Liver (tissue), 9 donors: Measurements from ENCODE around the gene CFAP54. TPM values are rescaled to one million over a fixed set of nuclear protein-coding genes. Genes with fewer than 3 reads are reported as not detected.

Source experiments
- DNase-seq: peaks from one replicate; pipeline ENCODE4 v3.0.0-alpha.2; 2017; ENCODE audit warnings: low spot score
- H3K27ac ChIP-seq, 2 donors: one replicate each; pipeline ENCODE4 v1.7.0; 2013; ENCODE audit warnings: inconsistent platforms in 2 of 2, low read length in 2 of 2, control low read depth in 1 of 2, low read depth in 1 of 2, mild to moderate bottlenecking in 1 of 2
- H3K27me3 ChIP-seq, 4 donors: one replicate each; pipeline versions ENCODE4 v1.6.1 to v1.7.0; 2013; ENCODE audit warnings: low read length in 3 of 4, inconsistent platforms in 1 of 4, mild to moderate bottlenecking in 1 of 4, moderate library complexity in 1 of 4; ENCODE audit not compliant: control insufficient read depth in 4 of 4, insufficient read depth in 4 of 4
- H3K36me3 ChIP-seq, 4 donors: one replicate each; pipeline versions ENCODE4 v1.6.1 to v1.7.0; 2013; ENCODE audit warnings: low read length in 3 of 4, mild to moderate bottlenecking in 3 of 4, low read depth in 1 of 4, moderate library complexity in 1 of 4; ENCODE audit not compliant: control insufficient read depth in 4 of 4, insufficient read depth in 3 of 4
- H3K4me1 ChIP-seq, 4 donors: one replicate each; pipeline versions ENCODE4 v1.6.1 to v1.7.0; 2013; ENCODE audit warnings: low read length in 3 of 4, mild to moderate bottlenecking in 3 of 4, moderate library complexity in 1 of 4; ENCODE audit not compliant: control insufficient read depth in 4 of 4, insufficient read depth in 4 of 4
- H3K4me3 ChIP-seq, 3 donors: one replicate each; pipeline versions ENCODE4 v1.6.1 to v1.7.0; 2013; ENCODE audit warnings: low read length in 3 of 3, control low read depth in 1 of 3, low read depth in 1 of 3, mild to moderate bottlenecking in 1 of 3
- H3K9ac ChIP-seq, 2 donors: one replicate each; pipeline ENCODE4 v1.7.0; 2013; ENCODE audit warnings: low read length in 2 of 2, mild to moderate bottlenecking in 2 of 2, moderate library complexity in 2 of 2, control low read depth in 1 of 2, low read depth in 1 of 2
- H3K9me3 ChIP-seq, 4 donors: one replicate each; pipeline versions ENCODE4 v1.6.1 to v1.7.0; 2013; ENCODE audit warnings: low read length in 3 of 4; ENCODE audit not compliant: control insufficient read depth in 4 of 4
- CTCF ChIP-seq: fragments of 150-350 bp; IDR thresholded peaks from 2 replicates; pipeline ENCODE4 v1.5.1; 2017; ENCODE audit warnings: improper control_type of control experiment, low read depth, low read length; ENCODE audit not compliant: missing input control
- EGR1 ChIP-seq, 2 donors: IDR thresholded peaks; 2 replicates each; pipeline ENCODE4 v1.6.1; 2016 to 2018; ENCODE audit warnings: antibody characterized with exemption in 2 of 2, low read depth in 2 of 2
- FOXA1 ChIP-seq: IDR thresholded peaks from 2 replicates; pipeline ENCODE4 v1.6.1; 2016; ENCODE audit warnings: antibody characterized with exemption
- FOXA2 ChIP-seq: IDR thresholded peaks from 2 replicates; pipeline ENCODE4 v1.6.1; 2016; ENCODE audit warnings: antibody characterized with exemption
- GABPA ChIP-seq, 2 donors: IDR thresholded peaks in 1 of 2; conservative IDR thresholded peaks in 1 of 2; 2 replicates each; pipeline ENCODE4 v1.6.1; 2016; ENCODE audit warnings: antibody characterized with exemption in 2 of 2, mild to moderate bottlenecking in 1 of 2, moderate library complexity in 1 of 2
- HNF4A ChIP-seq, 2 donors: conservative IDR thresholded peaks; 2 replicates each; pipeline ENCODE4 v1.6.1; 2016; ENCODE audit warnings: antibody characterized with exemption in 2 of 2, mild to moderate bottlenecking in 2 of 2
- HNF4G ChIP-seq: IDR thresholded peaks from 2 replicates; pipeline ENCODE4 v1.6.1; 2016; ENCODE audit warnings: antibody characterized with exemption
- JUND ChIP-seq, 2 donors: IDR thresholded peaks; 2 replicates each; pipeline ENCODE4 v1.6.1; 2016; ENCODE audit warnings: antibody characterized with exemption in 2 of 2
- NR2F2 ChIP-seq: IDR thresholded peaks from 2 replicates; pipeline ENCODE4 v1.6.1; 2016; ENCODE audit warnings: antibody characterized with exemption
- RAD21 ChIP-seq, 2 donors: IDR thresholded peaks; 2 replicates each; pipeline ENCODE4 v1.6.1; 2016; ENCODE audit warnings: antibody characterized with exemption in 2 of 2, mild to moderate bottlenecking in 2 of 2
- RXRA ChIP-seq, 2 donors: IDR thresholded peaks; 2 replicates each; pipeline ENCODE4 v1.6.1; 2017 to 2018; ENCODE audit warnings: antibody characterized with exemption in 2 of 2, mild to moderate bottlenecking in 1 of 2
- TAF1 ChIP-seq: conservative IDR thresholded peaks from 2 replicates; pipeline ENCODE4 v1.6.1; 2016; ENCODE audit warnings: antibody characterized with exemption, mild to moderate bottlenecking
- YY1 ChIP-seq: IDR thresholded peaks from 2 replicates; pipeline ENCODE4 v1.6.1; 2016; ENCODE audit warnings: antibody characterized with exemption, mild to moderate bottlenecking
- ZBTB33 ChIP-seq: IDR thresholded peaks from 2 replicates; pipeline ENCODE4 v1.6.1; 2016; ENCODE audit warnings: antibody characterized with exemption
- WGBS: extraction: QIAGEN DNeasy Blood & Tissue Kit; methylation state at CpG from one replicate; pipeline ENCODE4 v1.1.7; 2013; 5-methylcytosine and 5-hydroxymethylcytosine counted together
- polyA plus RNA-seq, 2 donors: library from polyadenylated mRNA; stranded (reverse) in 1 of 2; unstranded in 1 of 2; fragments of 200-250 nt in 1 of 2; fragments of >200 nt in 1 of 2; fragmentation: Nextera tagmentation in 1 of 2; extraction: Ambion mirVana in 1 of 2; gene quantifications; one replicate each; pipeline versions ENCODE4 v1.2.1 to v1.2.3, GENCODE V29; 2013 to 2015
- total RNA-seq, 2 donors: library from RNA; depleted of rRNA; stranded (reverse); fragments of >200 nt; gene quantifications; one replicate each; pipeline ENCODE4 v1.2.3, GENCODE V29; 2014
- TF ChIP-seq, protein P1 (sequence below): IDR thresholded peaks from 2 replicates; pipeline ENCODE4 v1.6.1; 2016; ENCODE audit warnings: antibody characterized with exemption
- donor health status: healthy.
- donor health status: healthy.
- donor health status: healthy.
- donor health status: healthy.
- donor health status: healthy.

CFAP54 gene
- total and polyA plus RNA-seq, 4 donors = 0.01 to 0.19 (median 0.15) TPM

- Histone ChIP-seq H3K4me1 (no peaks in the 10 kb centered on the region), H3K9me3 (no peaks in the 10 kb centered on the region), H3K27me3 (no peaks in the 10 kb centered on the region), H3K4me3 (no peak overlapping the region), H3K36me3 (no peaks in the 10 kb centered on the region), H3K9ac (no peak overlapping the region), H3K27ac (no peak overlapping the region)
- WGBS = 88% methylated on average over 6 of the region's 6 CpGs
- no peak for TF ChIP-seq FOXA2
- TF ChIP-seq RAD21 (IDR thresholded peaks at IDR 0.05) = no peak
- TF ChIP-seq, protein P1, sequence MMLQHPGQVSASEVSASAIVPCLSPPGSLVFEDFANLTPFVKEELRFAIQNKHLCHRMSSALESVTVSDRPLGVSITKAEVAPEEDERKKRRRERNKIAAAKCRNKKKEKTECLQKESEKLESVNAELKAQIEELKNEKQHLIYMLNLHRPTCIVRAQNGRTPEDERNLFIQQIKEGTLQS = no peak
- no peak for TF ChIP-seq RXRA (IDR thresholded peaks at IDR 0.05)
- TF ChIP-seq EGR1 (IDR thresholded peaks at IDR 0.05; ENCODE audit: low read depth in 2 of 2) = no peak
- TF ChIP-seq JUND (IDR thresholded peaks at IDR 0.05) = no peak
- TF ChIP-seq FOXA1 = no peak
- DNase-seq = no peak
Measured at GRCh38 chr12:96502949-96503532, 13.7 kb downstream of the CFAP54 start.

DNA sequence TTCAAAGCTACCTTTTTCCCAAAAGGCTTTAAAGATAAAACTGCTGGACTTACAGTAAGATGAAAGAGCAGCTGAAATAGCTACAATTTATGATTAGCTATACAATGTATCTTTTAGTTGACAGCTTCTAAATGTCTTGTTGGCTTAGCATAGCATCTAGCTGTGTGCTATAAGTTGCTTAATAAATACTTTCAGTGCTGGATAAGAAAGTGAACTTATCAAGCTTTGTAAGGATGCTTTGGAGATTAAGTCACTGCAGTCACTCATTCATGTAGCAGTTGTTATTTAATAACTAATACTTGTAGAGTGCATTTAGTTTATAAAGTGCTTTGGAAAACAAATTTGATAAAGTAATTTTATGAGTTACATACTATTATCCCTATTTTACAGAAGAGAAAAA, 14.6 kb downstream of the CFAP54 start:
- no peaks in the 10 kb centered on the region for H3K36me3 ChIP-seq
- no peak overlapping the region for H3K9ac ChIP-seq
- no peak for DNase-seq
- no peak for TF ChIP-seq FOXA2
- no peak overlapping the region for H3K4me3 ChIP-seq
- no peaks in the 10 kb centered on the region for H3K9me3 ChIP-seq
- H3K27ac ChIP-seq = no peak overlapping the region
- no peaks in the 10 kb centered on the region for H3K4me1 ChIP-seq
- no peaks in the 10 kb centered on the region for H3K27me3 ChIP-seq

- H3K27me3 ChIP-seq = no peaks in the 10 kb centered on the region
- H3K27ac ChIP-seq = no peak overlapping the region
- H3K4me3 ChIP-seq = no peak overlapping the region
- no peaks in the 10 kb centered on the region for H3K36me3 ChIP-seq
- DNase-seq = no peak
- H3K9me3 ChIP-seq = no peaks in the 10 kb centered on the region
- WGBS = 97% methylated on average over 1 of the region's 1 CpG
- TF ChIP-seq EGR1 (IDR thresholded peaks at IDR 0.05; ENCODE audit: low read depth in 2 of 2) (no peak), NR2F2 (no peak), ZBTB33 (no peak), TAF1 (no peak), HNF4G (no peak)
- no peaks in the 10 kb centered on the region for H3K4me1 ChIP-seq
- no peak overlapping the region for H3K9ac ChIP-seq
Measured at GRCh38 chr12:96506776-96507175, 17.4 kb downstream of the CFAP54 start.

DNA sequence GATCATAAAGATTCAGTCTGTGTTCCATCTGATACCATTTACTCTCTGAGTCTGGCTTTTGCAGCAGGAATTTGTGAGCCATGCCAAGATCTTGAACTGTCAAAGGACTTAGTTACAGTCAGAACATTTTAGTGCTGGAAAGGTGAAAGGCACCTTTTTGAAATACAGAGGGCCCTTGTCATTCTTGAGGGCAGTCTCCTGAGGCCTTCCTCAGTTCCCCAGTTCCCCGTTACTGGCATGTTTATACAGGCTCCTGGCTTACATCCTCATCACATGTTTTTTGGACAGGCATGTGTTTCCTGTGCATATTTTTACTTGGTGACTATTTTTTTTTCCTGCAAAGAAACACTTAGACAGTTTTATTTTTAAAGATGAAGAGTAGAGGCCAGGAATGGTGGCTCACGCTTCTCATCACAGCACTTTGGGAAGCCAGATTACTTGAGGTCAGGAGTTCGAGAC, 21.0 kb downstream of the CFAP54 start:
- no peak overlapping the region for H3K27ac ChIP-seq
- no peak for TF ChIP-seq NR2F2
- TF ChIP-seq TAF1 = no peak
- TF ChIP-seq EGR1 (IDR thresholded peaks at IDR 0.05; ENCODE audit: low read depth in 2 of 2) = no peak
- TF ChIP-seq FOXA2 = no peak
- TF ChIP-seq GABPA (IDR thresholded peaks at IDR 0.05 in 1 of 2, conservative IDR thresholded peaks at IDR 0.05 in 1 of 2) = no peak
- no peak for TF ChIP-seq FOXA1
- no peak for TF ChIP-seq CTCF
- TF ChIP-seq HNF4A (conservative IDR thresholded peaks at IDR 0.05) = no peak
- no peak for TF ChIP-seq HNF4G
- no peak for TF ChIP-seq YY1
- no peak for DNase-seq

More for the DNA sequence above, 21.0 kb downstream of the CFAP54 start:
- whole genome bisulfite sequencing = 76% methylated on average over 3 of the region's 3 CpGs
- Histone ChIP-seq H3K9ac (no peak overlapping the region), H3K9me3 (no peaks in the 10 kb centered on the region), H3K4me3 (no peak overlapping the region), H3K27me3 (no peaks in the 10 kb centered on the region), H3K4me1 (no peaks in the 10 kb centered on the region), H3K36me3 (no peaks in the 10 kb centered on the region)
